A673 (cell line): ENCODE measurements around the gene PTGES.

Experiments
- EZH2 ChIP-seq: fragments of 200-600 bp; sonication (generic); IDR thresholded peaks from 2 replicates; pipeline ENCODE4 v1.6.1; 2017; ENCODE audit warnings: borderline replicate concordance, low read depth, mild to moderate bottlenecking, mixed read lengths, antibody characterized with exemption, low read length; ENCODE audit not compliant: poor library complexity, severe bottlenecking
- TF ChIP-seq, protein P1 (sequence below): fragments of 300-800, 200-600 bp; sonication (generic); conservative IDR thresholded peaks from 2 replicates; pipeline ENCODE4 v1.5.1; 2017; ENCODE audit warnings: low read depth, mild to moderate bottlenecking, antibody characterized with exemption, low read length, moderate library complexity, mixed read lengths

DNA sequence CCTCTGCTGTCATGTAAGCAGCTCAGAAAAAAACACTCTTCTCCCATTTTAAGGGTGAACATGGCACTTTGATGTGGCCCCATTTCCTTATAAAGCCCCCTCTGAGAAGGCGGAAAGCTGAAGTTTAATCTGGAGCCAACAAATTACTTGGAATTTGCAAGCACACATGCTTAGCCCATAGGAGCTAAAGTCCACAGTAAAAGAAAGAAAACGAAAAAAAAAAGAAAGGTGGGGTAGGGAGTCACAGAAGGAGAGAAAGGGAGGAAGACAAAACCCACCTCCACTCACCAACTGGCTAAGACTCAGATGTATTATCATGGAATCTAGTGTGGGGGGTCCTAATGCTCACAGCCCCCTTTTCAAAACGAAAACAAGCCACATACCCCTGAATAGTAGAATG is 57.0 kb downstream of the PTGES start:
- TF ChIP-seq, protein P1, sequence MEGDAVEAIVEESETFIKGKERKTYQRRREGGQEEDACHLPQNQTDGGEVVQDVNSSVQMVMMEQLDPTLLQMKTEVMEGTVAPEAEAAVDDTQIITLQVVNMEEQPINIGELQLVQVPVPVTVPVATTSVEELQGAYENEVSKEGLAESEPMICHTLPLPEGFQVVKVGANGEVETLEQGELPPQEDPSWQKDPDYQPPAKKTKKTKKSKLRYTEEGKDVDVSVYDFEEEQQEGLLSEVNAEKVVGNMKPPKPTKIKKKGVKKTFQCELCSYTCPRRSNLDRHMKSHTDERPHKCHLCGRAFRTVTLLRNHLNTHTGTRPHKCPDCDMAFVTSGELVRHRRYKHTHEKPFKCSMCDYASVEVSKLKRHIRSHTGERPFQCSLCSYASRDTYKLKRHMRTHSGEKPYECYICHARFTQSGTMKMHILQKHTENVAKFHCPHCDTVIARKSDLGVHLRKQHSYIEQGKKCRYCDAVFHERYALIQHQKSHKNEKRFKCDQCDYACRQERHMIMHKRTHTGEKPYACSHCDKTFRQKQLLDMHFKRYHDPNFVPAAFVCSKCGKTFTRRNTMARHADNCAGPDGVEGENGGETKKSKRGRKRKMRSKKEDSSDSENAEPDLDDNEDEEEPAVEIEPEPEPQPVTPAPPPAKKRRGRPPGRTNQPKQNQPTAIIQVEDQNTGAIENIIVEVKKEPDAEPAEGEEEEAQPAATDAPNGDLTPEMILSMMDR = no peak
- no peak for TF ChIP-seq EZH2
